GM06990 (cell line): ENCODE results near the gene ENTPD8.
A peak's percentile ranks its signal among the peaks of the same experiment; 100 is the strongest.

Experiments used
- DNase-seq: peaks from one replicate; pipeline ENCODE4 v3.0.0-alpha.2; 2011; ENCODE audit not compliant: insufficient read length; ENCODE audit errors: extremely low read depth
- H3K27me3 ChIP-seq: replicated peaks from 2 replicates; pipeline ENCODE4 v1.6.0; 2011; ENCODE audit warnings: low read length; ENCODE audit not compliant: control insufficient read depth, insufficient read depth
- H3K36me3 ChIP-seq: 2 replicates; pipeline ENCODE4 v1.5.1; 2011; ENCODE audit warnings: low read length; ENCODE audit not compliant: control insufficient read depth, insufficient read depth
- H3K4me3 ChIP-seq: replicated peaks from 2 replicates; pipeline ENCODE4 v1.5.1; 2011; ENCODE audit warnings: low read depth, mild to moderate bottlenecking, control low read depth, low read length
- TF ChIP-seq, protein P1 (sequence below): IDR thresholded peaks from 2 replicates; pipeline ENCODE4 v1.5.1; 2011; ENCODE audit warnings: low read length, control low read depth, mild to moderate bottlenecking, inconsistent platforms; ENCODE audit not compliant: insufficient read depth, poor library complexity, severe bottlenecking

ENTPD8 gene

DNA sequence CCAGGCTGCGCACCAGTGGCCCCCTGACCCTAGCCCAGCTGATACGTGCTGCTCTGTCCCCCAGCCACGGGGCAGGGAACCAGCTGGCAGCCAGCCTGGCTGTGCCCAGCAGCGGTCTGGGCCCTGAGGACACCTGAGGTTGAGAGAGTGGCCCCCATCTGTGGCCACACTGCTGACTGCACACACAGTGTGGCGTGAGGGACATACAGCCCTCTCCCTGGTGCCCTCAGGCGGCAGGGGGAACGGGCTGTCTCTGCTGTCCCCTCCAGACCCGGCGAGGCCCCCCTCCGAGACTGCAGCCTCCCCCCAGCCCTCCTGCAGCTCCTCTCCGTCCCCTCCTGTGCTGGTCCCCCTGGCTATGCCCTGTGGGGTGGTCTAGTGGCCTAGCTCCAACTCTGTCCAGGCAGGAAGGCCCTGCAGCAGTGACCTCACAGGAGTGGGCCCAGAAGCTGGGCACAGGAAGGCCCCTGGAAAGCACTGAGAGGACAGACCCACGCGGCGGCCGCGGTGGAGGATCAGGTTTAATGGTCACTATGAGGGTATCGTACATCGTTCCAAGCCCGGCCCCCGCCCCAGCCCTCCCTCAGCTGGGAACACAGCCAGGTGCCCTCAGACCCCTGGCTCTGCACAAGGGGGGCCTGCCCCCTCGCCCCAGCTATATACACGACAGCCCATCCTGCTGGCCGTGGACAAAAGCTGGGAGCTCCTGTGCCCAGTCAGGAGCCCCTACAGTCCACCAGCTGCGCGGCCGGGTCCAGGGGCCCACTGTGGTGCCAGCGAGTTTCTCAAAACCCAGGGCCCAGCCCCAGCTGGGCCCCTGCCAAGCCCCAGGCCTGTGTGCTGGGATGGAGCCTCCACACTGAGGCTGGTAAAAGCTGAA lies 6.8 kb upstream of the ENTPD8 start:
- peaks cover 4% of the 10 kb centered on the region for H3K36me3 ChIP-seq

DNA sequence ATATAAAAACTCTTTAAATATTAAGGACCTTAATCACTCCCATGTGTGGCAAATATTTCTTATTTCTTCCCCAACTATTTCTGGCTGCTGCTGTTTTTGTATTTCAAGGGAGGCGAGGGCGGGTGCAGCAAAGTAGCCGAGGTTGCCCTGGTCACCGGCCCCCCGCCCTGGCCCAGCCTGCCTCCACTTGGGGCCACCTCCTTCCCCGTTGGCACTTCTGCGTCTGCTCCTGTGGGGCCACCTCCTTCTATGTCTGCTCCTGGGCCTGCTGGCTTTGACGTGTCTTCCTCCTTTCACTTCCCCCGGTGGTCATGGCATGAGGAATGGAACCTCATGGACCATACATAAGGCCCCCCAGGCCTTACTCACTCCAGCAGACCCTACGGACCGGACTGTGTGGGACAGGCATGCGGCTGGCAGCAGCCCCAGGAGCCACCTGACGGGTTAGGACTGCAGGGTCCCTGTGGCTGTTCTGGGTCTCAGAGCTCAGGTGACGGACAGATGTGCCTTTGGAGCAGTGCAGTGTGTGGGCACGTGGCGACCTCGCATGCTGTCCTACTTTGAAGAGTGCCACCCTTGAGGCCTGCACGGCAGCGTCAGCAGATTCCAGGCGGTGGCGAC lies 5.8 kb upstream of the ENTPD8 start:
- TF ChIP-seq, protein P1, sequence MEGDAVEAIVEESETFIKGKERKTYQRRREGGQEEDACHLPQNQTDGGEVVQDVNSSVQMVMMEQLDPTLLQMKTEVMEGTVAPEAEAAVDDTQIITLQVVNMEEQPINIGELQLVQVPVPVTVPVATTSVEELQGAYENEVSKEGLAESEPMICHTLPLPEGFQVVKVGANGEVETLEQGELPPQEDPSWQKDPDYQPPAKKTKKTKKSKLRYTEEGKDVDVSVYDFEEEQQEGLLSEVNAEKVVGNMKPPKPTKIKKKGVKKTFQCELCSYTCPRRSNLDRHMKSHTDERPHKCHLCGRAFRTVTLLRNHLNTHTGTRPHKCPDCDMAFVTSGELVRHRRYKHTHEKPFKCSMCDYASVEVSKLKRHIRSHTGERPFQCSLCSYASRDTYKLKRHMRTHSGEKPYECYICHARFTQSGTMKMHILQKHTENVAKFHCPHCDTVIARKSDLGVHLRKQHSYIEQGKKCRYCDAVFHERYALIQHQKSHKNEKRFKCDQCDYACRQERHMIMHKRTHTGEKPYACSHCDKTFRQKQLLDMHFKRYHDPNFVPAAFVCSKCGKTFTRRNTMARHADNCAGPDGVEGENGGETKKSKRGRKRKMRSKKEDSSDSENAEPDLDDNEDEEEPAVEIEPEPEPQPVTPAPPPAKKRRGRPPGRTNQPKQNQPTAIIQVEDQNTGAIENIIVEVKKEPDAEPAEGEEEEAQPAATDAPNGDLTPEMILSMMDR = no peak
- no peaks in the 10 kb centered on the region; the same call in 1 of the 2 replicates for H3K36me3 ChIP-seq
- H3K4me3 ChIP-seq = no peak overlapping the region
- H3K27me3 ChIP-seq = no peaks in the 10 kb centered on the region
- DNase-seq = peak; percentile 16

More for the DNA sequence above, 6.8 kb upstream of the ENTPD8 start:
- TF ChIP-seq, protein P1 = no peak
- peak; percentile 16 for DNase-seq
- no peaks in the 10 kb centered on the region for H3K27me3 ChIP-seq
- H3K4me3 ChIP-seq = no peak overlapping the region

DNA sequence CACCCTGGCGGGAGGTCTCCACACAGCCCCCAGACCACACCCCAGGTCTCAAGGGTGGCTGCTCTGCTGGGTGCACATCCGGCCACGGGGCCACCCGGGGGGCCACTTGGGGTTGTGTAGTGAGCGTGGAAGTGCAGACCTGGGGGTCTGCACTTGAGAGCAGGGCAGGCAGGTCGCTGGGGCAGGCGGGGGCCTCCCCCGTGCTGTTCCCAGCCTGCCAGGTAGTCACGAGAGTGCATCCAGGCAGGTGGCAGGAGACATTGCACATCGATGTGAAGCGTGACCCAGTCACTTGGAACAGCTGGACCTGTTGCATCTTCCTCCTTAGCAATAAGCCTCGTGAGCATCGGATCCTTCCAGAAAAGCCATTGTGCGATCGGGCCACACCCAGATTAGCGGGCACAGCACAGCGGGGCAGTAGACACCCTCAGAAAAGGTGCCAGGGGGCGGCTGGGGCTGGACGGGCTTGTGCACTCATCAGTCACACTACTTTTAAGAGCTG lies 4.8 kb upstream of the ENTPD8 start:
- TF ChIP-seq, protein P1 = no peak
- DNase-seq = peak; percentile 30

DNA sequence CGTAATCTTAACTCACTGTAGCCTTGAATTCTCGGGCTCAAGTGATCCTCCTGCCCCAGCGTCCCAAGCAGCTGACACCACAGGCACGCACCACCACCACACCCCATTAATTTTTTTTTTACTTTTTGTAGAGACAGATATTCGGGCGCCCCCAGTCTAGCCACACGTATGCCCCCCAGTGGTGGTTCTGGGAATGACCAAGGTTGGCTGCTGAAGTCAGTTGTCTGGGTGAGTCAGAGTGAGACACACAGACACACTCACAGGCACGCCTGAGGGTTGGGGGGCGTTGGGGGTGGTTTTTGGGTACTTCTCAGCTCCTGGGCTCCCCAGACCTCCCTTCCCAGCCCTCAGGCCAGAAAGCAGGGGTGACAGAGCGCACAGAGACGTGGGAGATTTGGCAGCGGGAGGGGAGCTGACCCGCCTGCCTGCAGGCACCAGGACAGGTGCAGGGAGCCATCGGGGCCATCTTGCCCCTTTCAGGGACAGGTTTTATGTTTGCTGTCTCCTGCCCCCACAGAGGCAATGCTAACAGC lies 4.2 kb upstream of the ENTPD8 start:
- DNase-seq = peak; percentile 76
- H3K4me3 ChIP-seq = no peak overlapping the region; the same call in 1 of the 2 replicates
- no peaks in the 10 kb centered on the region; the same call in 1 of the 2 replicates for H3K36me3 ChIP-seq
- TF ChIP-seq, protein P1 = peak; percentile 91
- H3K27me3 ChIP-seq = no peaks in the 10 kb centered on the region

More for the DNA sequence above, 4.8 kb upstream of the ENTPD8 start:
- no peak overlapping the region for H3K4me3 ChIP-seq
- no peaks in the 10 kb centered on the region for H3K27me3 ChIP-seq
- no peaks in the 10 kb centered on the region; the same call in 1 of the 2 replicates for H3K36me3 ChIP-seq

DNA sequence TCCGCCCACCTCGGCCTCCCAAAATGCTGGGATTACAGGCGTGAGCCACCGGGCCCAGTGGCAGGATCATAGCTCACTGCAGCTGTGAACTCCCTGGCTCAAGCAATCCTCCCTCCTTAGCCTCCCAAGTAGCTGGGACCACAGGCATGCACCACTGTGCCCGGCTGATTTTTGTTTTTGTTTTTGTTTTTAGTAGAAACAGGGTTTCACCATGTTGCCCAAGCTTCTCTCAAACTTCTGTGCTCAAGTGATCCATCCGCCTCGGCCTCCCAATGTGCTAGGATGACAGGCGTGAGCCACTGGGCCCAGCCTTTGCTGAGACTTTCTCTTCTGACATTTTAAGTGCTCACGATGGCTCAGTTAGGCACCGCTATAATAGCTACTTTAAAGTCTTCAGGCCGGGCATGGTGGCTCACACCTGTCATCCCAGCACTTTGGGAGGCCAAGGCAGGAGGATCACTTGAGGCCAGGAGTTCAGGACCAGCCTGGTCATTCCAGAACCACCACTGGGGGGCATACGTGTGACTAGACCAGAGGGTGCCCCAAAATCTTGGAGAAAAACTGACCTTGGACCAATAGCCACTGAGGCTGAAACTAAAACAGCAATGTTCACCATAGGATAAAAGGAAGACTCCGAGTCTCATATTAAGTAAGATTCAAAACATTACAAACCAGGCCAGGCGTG lies 3.1 kb upstream of the ENTPD8 start:
- no peaks in the 10 kb centered on the region; the same call in 1 of the 2 replicates for H3K36me3 ChIP-seq
- TF ChIP-seq, protein P1 = no peak
- no peak overlapping the region for H3K4me3 ChIP-seq
- H3K27me3 ChIP-seq = no peaks in the 10 kb centered on the region
- no peak for DNase-seq
